Naive B cell (primary cell): Measurements from ENCODE around the gene TBCA. TPM values are rescaled to one million over a fixed set of nuclear protein-coding genes. Genes with fewer than 3 reads are reported as not detected.
"Not testable (repeated sequence)": the region's sequence is repeated elsewhere in the genome, so short reads cannot be mapped to it uniquely, and the experiment has no call there.

Source experiments
- ATAC-seq, 2 donors: fragments of 150-1000 bp; cut with Tn5 transposase; 2 replicates each; pipeline ENCODE4 v1.10.0; 2021; ENCODE audit warnings: low read depth in 2 of 2, mild to moderate bottlenecking in 2 of 2, moderate library complexity in 2 of 2
- DNase-seq: peaks from one replicate; pipeline ENCODE4 v3.0.0; 2022
- H3K27ac Mint-ChIP-seq, 6 donors: one replicate each; pipeline ENCODE4 v1.8.0; 2020 to 2022; ENCODE audit warnings: mild to moderate bottlenecking in 6 of 6, mixed read lengths in 6 of 6, moderate library complexity in 5 of 6, inconsistent platforms in 2 of 6
- H3K27me3 Mint-ChIP-seq, 3 donors: one replicate each; pipeline ENCODE4 v1.8.0; 2021 to 2022; ENCODE audit warnings: mixed read lengths in 3 of 3, mild to moderate bottlenecking in 1 of 3
- H3K36me3 Mint-ChIP-seq, 2 donors: one replicate each; pipeline ENCODE4 v1.8.0; 2020 to 2022; ENCODE audit warnings: mixed read lengths in 2 of 2, inconsistent platforms in 1 of 2, mild to moderate bottlenecking in 1 of 2
- H3K4me1 Mint-ChIP-seq, 3 donors: one replicate each; pipeline ENCODE4 v1.8.0; 2020 to 2022; ENCODE audit warnings: mixed read lengths in 3 of 3, inconsistent platforms in 1 of 3, mild to moderate bottlenecking in 1 of 3, moderate library complexity in 1 of 3
- H3K4me3 Mint-ChIP-seq, 8 donors: one replicate each; pipeline ENCODE4 v1.8.0; 2020 to 2022; ENCODE audit warnings: mild to moderate bottlenecking in 8 of 8, mixed read lengths in 8 of 8, moderate library complexity in 8 of 8, inconsistent platforms in 2 of 8
- H3K9me3 Mint-ChIP-seq, 7 donors: one replicate each; pipeline ENCODE4 v1.8.0; 2020 to 2022; ENCODE audit warnings: mixed read lengths in 7 of 7, mild to moderate bottlenecking in 5 of 7, inconsistent platforms in 2 of 7, moderate library complexity in 1 of 7
- polyA plus RNA-seq, 6 donors: library from polyadenylated mRNA; unstranded; fragments of 300-500 nt; fragmentation: Illumina TruSeq; gene quantifications; one replicate each; pipeline ENCODE4 v1.2.3, GENCODE V29; 2021; ENCODE audit warnings: low read depth in 6 of 6

Gene TBCA
- polyA plus RNA-seq, 6 donors from 2014 or later = 155 to 208 (median 192) TPM

- Mint-ChIP-seq H3K36me3 (peaks cover 18 to 20% of the 10 kb centered on the region in 2 donors), H3K4me3 (no peak overlapping the region), H3K27ac (no peak overlapping the region)
These were observed 8.8 kb downstream of the TBCA start for GRCh38 chr5:77767301-77767700.

GRCh38 chr5:77761606-77762005 is 14.5 kb downstream of the TBCA start:
- DNase-seq = no peak
- no peak for ATAC-seq
- Mint-ChIP-seq H3K4me3 (no peak overlapping the region), H3K9me3 (peaks cover 0 to 16% (median 0%) of the 10 kb centered on the region in 7 donors), H3K27me3 (no peaks in the 10 kb centered on the region), H3K4me1 (peaks cover 24 to 33% (median 31%) of the 10 kb centered on the region in 3 donors), H3K27ac (peak overlapping the region in 2 of 6 donors; percentile 6 to 7), H3K36me3 (peaks cover 0 to 19% of the 10 kb centered on the region in 2 donors)

More at GRCh38 chr5:77767301-77767700, 8.8 kb downstream of the TBCA start:
- H3K4me1 Mint-ChIP-seq = peaks cover 24 to 39% (median 27%) of the 10 kb centered on the region in 3 donors
- no peaks in the 10 kb centered on the region for H3K27me3 Mint-ChIP-seq
- H3K9me3 Mint-ChIP-seq = peaks cover 0 to 8% (median 0%) of the 10 kb centered on the region in 7 donors
- ATAC-seq (no peak), DNase-seq (no peak)

GRCh38 chr5:77758141-77758938 is 17.8 kb downstream of the TBCA start:
- ATAC-seq (no peak), DNase-seq (no peak)
- Mint-ChIP-seq H3K4me1 (peaks cover 26 to 31% (median 30%) of the 10 kb centered on the region in 3 donors), H3K27ac (peak overlapping the region in 1 of 6 donors; percentile 60), H3K27me3 (no peaks in the 10 kb centered on the region), H3K9me3 (peaks cover 0 to 11% (median 0%) of the 10 kb centered on the region in 7 donors), H3K36me3 (peaks cover 0 to 13% of the 10 kb centered on the region in 2 donors), H3K4me3 (peak overlapping the region in 1 of 8 donors; percentile 25)

- Mint-ChIP-seq H3K9me3 (no peaks in the 10 kb centered on the region), H3K27me3 (no peaks in the 10 kb centered on the region), H3K4me3 (no peak overlapping the region), H3K27ac (peak overlapping the region in 2 of 6 donors; percentile 57 to 70), H3K4me1 (peaks cover 14 to 21% (median 21%) of the 10 kb centered on the region in 3 donors), H3K36me3 (no peaks in the 10 kb centered on the region)
- DNase-seq (no peak), ATAC-seq (no peak)
These were observed 24.7 kb downstream of the TBCA start for GRCh38 chr5:77751328-77752023.

- not testable (repeated sequence) for DNase-seq, H3K27me3 Mint-ChIP-seq, H3K36me3 Mint-ChIP-seq, ATAC-seq, H3K4me3 Mint-ChIP-seq, H3K9me3 Mint-ChIP-seq
- H3K27ac Mint-ChIP-seq = peak overlapping the region in 2 of 6 donors; percentile 67 to 75
- peaks cover 13 to 19% (median 17%) of the 10 kb centered on the region in 3 donors for H3K4me1 Mint-ChIP-seq
These were observed 25.2 kb downstream of the TBCA start for GRCh38 chr5:77750928-77751327.

GRCh38 chr5:77748160-77748559 is 28.0 kb downstream of the TBCA start:
- Mint-ChIP-seq H3K4me1 (peaks cover 13 to 23% (median 16%) of the 10 kb centered on the region in 3 donors), H3K9me3 (no peaks in the 10 kb centered on the region), H3K27me3 (no peaks in the 10 kb centered on the region), H3K27ac (peak overlapping the region in 2 of 6 donors; percentile 19 to 88), H3K4me3 (no peak overlapping the region), H3K36me3 (peaks cover 0 to 5% of the 10 kb centered on the region in 2 donors)
- ATAC-seq (no peak), DNase-seq (no peak)

- peaks cover 0 to 18% (median 11%) of the 10 kb centered on the region in 3 donors for H3K4me1 Mint-ChIP-seq
- no peak for ATAC-seq
- H3K9me3 Mint-ChIP-seq = no peaks in the 10 kb centered on the region
- H3K4me3 Mint-ChIP-seq = no peak overlapping the region
- DNase-seq = no peak
- H3K36me3 Mint-ChIP-seq = peaks cover 0 to 5% of the 10 kb centered on the region in 2 donors
- no peak overlapping the region for H3K27ac Mint-ChIP-seq
- H3K27me3 Mint-ChIP-seq = no peaks in the 10 kb centered on the region
These were observed 32.0 kb downstream of the TBCA start for GRCh38 chr5:77744116-77744515.

- ATAC-seq = no peak
- H3K27me3 Mint-ChIP-seq = no peaks in the 10 kb centered on the region
- no peak overlapping the region for H3K4me3 Mint-ChIP-seq
- no peak overlapping the region for H3K27ac Mint-ChIP-seq
- DNase-seq = no peak
- H3K36me3 Mint-ChIP-seq = peaks cover 0 to 5% of the 10 kb centered on the region in 2 donors
- H3K9me3 Mint-ChIP-seq = no peaks in the 10 kb centered on the region
- H3K4me1 Mint-ChIP-seq = peaks cover 0 to 9% (median 8%) of the 10 kb centered on the region in 3 donors
These were observed 33.0 kb downstream of the TBCA start for GRCh38 chr5:77743181-77743580.

GRCh38 chr5:77741608-77742007 is 34.5 kb downstream of the TBCA start:
- Mint-ChIP-seq H3K36me3 (peaks cover 0 to 7% of the 10 kb centered on the region in 2 donors), H3K27me3 (no peaks in the 10 kb centered on the region), H3K9me3 (peaks cover 0 to 1% (median 0%) of the 10 kb centered on the region in 7 donors), H3K4me1 (peaks cover 5 to 9% (median 9%) of the 10 kb centered on the region in 3 donors), H3K27ac (no peak overlapping the region), H3K4me3 (no peak overlapping the region)
- ATAC-seq (no peak), DNase-seq (no peak)

- DNase-seq (no peak), ATAC-seq (no peak)
- no peak overlapping the region for H3K27ac Mint-ChIP-seq
- H3K36me3 Mint-ChIP-seq = peaks cover 9 to 27% of the 10 kb centered on the region in 2 donors
- H3K9me3 Mint-ChIP-seq = peaks cover 0 to 6% (median 4%) of the 10 kb centered on the region in 7 donors
- peak overlapping the region in 1 of 8 donors; percentile 36 for H3K4me3 Mint-ChIP-seq
- H3K27me3 Mint-ChIP-seq = no peaks in the 10 kb centered on the region
- peaks cover 14 to 24% (median 21%) of the 10 kb centered on the region in 3 donors for H3K4me1 Mint-ChIP-seq
These were observed 41.3 kb downstream of the TBCA start for GRCh38 chr5:77734885-77735284.

GRCh38 chr5:77733130-77733529 is 43.0 kb downstream of the TBCA start:
- Mint-ChIP-seq H3K4me1 (peaks cover 17 to 32% (median 26%) of the 10 kb centered on the region in 3 donors), H3K4me3 (no peak overlapping the region), H3K36me3 (peaks cover 9 to 28% of the 10 kb centered on the region in 2 donors), H3K27me3 (no peaks in the 10 kb centered on the region), H3K27ac (peak overlapping the region in 2 of 6 donors; percentile 33), H3K9me3 (peaks cover 0 to 6% (median 4%) of the 10 kb centered on the region in 7 donors)
- DNase-seq (no peak), ATAC-seq (no peak)

- peak overlapping the region in 1 of 6 donors; percentile 27 for H3K27ac Mint-ChIP-seq
- peaks cover 0 to 10% of the 10 kb centered on the region in 2 donors for H3K36me3 Mint-ChIP-seq
- no peak for ATAC-seq
These were observed 48.9 kb downstream of the TBCA start for GRCh38 chr5:77727190-77727589.

GRCh38 chr5:77725616-77726015 is 50.5 kb downstream of the TBCA start:
- Mint-ChIP-seq H3K27ac (no peak overlapping the region), H3K27me3 (no peaks in the 10 kb centered on the region), H3K9me3 (no peaks in the 10 kb centered on the region), H3K4me1 (peaks cover 8 to 21% (median 10%) of the 10 kb centered on the region in 3 donors), H3K4me3 (no peak overlapping the region), H3K36me3 (peaks cover 0 to 7% of the 10 kb centered on the region in 2 donors)
- no peak for ATAC-seq
- DNase-seq = no peak

More at GRCh38 chr5:77727190-77727589, 48.9 kb downstream of the TBCA start:
- H3K9me3 Mint-ChIP-seq = no peaks in the 10 kb centered on the region
- no peak for DNase-seq
- no peaks in the 10 kb centered on the region for H3K27me3 Mint-ChIP-seq
- H3K4me3 Mint-ChIP-seq = no peak overlapping the region
- H3K4me1 Mint-ChIP-seq = peaks cover 8 to 23% (median 10%) of the 10 kb centered on the region in 3 donors
